Thyroid gland (tissue), 4 donors: ENCODE measurements around the gene NGFR. TPM values are rescaled to one million over a fixed set of nuclear protein-coding genes. Genes with fewer than 3 reads are reported as not detected.

ENCODE experiments used
- DNase-seq, 2 donors: peaks; one replicate each; pipeline ENCODE4 v3.0.0-alpha.2; 2019
- H3K27ac ChIP-seq, 3 donors: fragments of 200-600 bp; sonication (generic); 1 replicate in 2 of 3; 2 replicates in 1 of 3; pipeline ENCODE4 v1.5.1; 2016 to 2019; ENCODE audit warnings: mild to moderate bottlenecking in 1 of 3, moderate library complexity in 1 of 3
- H3K27me3 ChIP-seq: fragments of 200-600 bp; sonication (generic); one replicate; pipeline ENCODE4 v1.5.1; 2019
- H3K36me3 ChIP-seq, 2 donors: fragments of 200-600 bp; sonication (generic); one replicate each; pipeline ENCODE4 v1.5.1; 2016 to 2019
- H3K4me1 ChIP-seq, 2 donors: fragments of 200-600 bp; sonication (generic); one replicate each; pipeline ENCODE4 v1.5.1; 2017 to 2019
- H3K4me3 ChIP-seq, 3 donors: fragments of 200-600 bp; sonication (generic); replicated peaks in 1 of 3; 1 replicate in 2 of 3; 2 replicates in 1 of 3; pipeline ENCODE4 v1.5.1; 2016; ENCODE audit warnings: mild to moderate bottlenecking in 1 of 3
- H3K9me3 ChIP-seq: fragments of 200-600 bp; sonication (generic); one replicate; pipeline ENCODE4 v1.5.1; 2017
- POLR2A ChIP-seq, 2 donors: fragments of 450-650 bp; IDR thresholded peaks; one replicate each; pipeline ENCODE4 v1.6.1; 2017; ENCODE audit warnings: antibody characterized with exemption in 2 of 2, mild to moderate bottlenecking in 2 of 2, moderate library complexity in 1 of 2
- WGBS, 2 donors: methylation state at CpG; one replicate each; pipeline ENCODE4 v1.1.5; 2017; 5-methylcytosine and 5-hydroxymethylcytosine counted together
- intact Hi-C: fragments of 100-400 bp; cut with DNase I; formaldehyde crosslinking; loops from one replicate; pipeline ENCODE4 v1.15.1; 2023
- total RNA-seq, 4 donors: library from RNA; depleted of rRNA; stranded (reverse); fragments of >200 nt; gene quantifications; one replicate each; pipeline ENCODE4 v1.2.3, GENCODE V29; 2016
- TF ChIP-seq, protein P1 (sequence below), 6 experiments: fragments of 200-600 bp in 3 of 6; fragments of 450-650 bp in 3 of 6; sonication (generic) in 3 of 6; IDR thresholded peaks; one replicate each; pipeline ENCODE4 v1.5.1; 2016 to 2019; ENCODE audit warnings: antibody characterized with exemption in 6 of 6, mild to moderate bottlenecking in 2 of 6, inconsistent platforms in 1 of 6, moderate library complexity in 1 of 6

Gene NGFR
- total RNA-seq, 4 donors from 2014 or later = 14.5 to 34.0 (median 21.1) TPM

DNA sequence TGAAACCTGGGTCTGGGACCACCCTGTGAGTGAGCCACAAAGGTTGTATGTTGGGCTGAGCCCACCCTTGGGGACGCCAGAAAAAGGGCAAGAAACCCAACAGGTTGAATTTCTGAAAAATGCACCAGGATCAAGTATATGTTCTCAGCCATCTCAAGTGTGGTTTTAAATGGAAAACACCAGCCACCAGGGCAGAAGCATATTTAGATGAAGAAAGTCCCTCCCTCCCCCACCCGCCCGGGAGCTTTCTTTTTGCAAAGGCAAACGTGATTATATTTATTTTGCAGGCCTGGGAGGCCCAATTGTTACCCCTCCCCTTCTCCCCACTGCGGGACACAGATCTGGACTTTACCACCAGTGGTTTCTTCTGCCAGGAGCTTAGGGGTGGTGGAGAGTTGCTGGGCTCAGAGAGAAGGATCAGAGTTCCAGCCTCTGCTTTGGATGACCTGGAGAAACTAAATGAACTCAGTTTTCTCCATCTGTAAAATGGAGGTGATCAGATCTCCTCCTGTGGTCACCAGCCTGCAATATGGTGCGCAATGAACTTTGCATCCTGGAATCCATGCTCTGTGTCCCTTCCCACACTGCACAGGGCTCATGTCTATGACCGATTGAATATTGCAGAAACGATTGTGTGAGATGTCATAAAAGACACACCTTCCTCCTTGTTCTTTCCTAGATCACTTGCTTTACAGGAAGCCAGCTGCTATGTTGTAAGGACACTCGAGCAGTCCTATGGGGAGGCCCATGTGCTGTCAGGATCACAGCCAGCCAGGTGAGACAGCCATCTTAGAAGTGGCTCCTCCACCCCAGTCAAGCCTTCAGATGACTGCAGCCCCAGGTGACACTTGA is 21.0 kb upstream of the NGFR start:
- Histone ChIP-seq H3K27me3 (peaks cover 10% of the 10 kb centered on the region), H3K27ac (no peak overlapping the region), H3K36me3 (no peaks in the 10 kb centered on the region), H3K4me1 (peaks cover 6 to 7% of the 10 kb centered on the region in 2 donors), H3K4me3 (no peak overlapping the region), H3K9me3 (no peaks in the 10 kb centered on the region)
- 78% methylated on average over 9 of the region's 9 CpGs for WGBS, 2 donors
- intact Hi-C loops = no loop called here
- TF ChIP-seq, protein P1, sequence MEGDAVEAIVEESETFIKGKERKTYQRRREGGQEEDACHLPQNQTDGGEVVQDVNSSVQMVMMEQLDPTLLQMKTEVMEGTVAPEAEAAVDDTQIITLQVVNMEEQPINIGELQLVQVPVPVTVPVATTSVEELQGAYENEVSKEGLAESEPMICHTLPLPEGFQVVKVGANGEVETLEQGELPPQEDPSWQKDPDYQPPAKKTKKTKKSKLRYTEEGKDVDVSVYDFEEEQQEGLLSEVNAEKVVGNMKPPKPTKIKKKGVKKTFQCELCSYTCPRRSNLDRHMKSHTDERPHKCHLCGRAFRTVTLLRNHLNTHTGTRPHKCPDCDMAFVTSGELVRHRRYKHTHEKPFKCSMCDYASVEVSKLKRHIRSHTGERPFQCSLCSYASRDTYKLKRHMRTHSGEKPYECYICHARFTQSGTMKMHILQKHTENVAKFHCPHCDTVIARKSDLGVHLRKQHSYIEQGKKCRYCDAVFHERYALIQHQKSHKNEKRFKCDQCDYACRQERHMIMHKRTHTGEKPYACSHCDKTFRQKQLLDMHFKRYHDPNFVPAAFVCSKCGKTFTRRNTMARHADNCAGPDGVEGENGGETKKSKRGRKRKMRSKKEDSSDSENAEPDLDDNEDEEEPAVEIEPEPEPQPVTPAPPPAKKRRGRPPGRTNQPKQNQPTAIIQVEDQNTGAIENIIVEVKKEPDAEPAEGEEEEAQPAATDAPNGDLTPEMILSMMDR (IDR thresholded peaks at IDR 0.05) = no peak
- TF ChIP-seq POLR2A (IDR thresholded peaks at IDR 0.05) = no peak
- DNase-seq = no peak

DNA sequence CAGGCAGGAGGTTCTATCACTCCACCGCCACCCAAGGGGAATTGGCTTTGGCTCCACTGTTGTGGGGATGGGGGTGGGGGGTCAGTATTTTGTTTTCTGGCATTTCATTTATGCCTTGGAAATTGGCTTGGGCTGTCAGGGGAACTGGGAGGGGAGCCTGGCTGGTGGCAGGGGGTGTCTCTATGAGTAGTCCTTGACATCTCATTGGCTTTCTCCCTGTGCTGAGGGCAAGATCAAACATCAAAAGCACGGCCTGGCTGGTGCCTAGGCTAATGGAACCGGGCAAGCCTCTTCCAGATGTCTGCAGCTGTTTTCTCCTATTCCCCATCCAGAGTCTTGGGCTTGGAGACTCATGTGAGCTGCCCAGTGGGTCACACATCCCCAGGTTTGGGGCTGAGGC is 17.4 kb upstream of the NGFR start:
- TF ChIP-seq POLR2A (IDR thresholded peaks at IDR 0.05) = no peak
- no peak for DNase-seq
- WGBS, 2 donors = 56 to 65% methylated on average over 3 of the region's 3 CpGs
- no peak overlapping the region for H3K27ac ChIP-seq
- no peaks in the 10 kb centered on the region for H3K4me1 ChIP-seq
- H3K4me3 ChIP-seq = no peak overlapping the region
- H3K27me3 ChIP-seq = no peaks in the 10 kb centered on the region
- no peaks in the 10 kb centered on the region for H3K9me3 ChIP-seq
- no peaks in the 10 kb centered on the region for H3K36me3 ChIP-seq
- intact Hi-C loops = no loop called here

DNA sequence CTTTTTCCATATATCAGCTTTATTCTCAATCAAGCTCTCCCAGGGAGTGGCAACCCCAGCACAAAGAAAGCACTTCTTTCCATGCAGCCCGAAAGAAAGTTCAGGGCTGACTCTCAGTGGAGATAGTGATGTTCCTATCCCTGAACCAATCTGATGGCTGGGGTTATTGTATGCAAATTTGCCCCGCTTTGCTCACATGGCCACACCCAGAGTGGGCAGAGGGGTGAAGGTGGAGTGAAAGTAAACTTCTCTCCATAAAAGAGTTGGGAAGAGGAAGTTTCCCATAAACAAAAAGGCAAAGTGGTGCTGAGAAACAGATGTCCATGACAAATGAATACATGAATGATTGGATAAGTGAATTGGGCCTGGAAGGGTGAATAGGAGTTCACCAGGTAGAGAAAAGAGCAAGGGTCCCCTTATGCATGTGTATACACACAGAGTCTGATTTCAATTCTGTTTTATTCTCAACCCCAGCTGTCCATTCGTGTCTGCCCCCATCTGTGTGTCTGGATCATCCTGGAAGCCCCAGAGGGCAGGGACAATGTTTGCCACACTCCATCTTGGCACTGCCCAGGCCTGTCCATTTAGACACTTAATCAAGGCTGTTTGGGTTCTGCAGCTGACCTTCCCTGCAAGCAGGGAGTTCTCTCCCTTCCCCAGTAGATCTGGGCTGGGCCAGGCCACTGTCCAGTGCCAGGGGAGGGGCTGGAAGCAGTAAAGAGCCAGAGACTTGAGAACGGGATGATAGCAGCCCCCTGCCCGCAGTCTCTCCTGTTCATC is 14.1 kb upstream of the NGFR start:
- TF ChIP-seq POLR2A (IDR thresholded peaks at IDR 0.05) = no peak
- TF ChIP-seq, protein P1 (IDR thresholded peaks at IDR 0.05) = no peak
- no peaks in the 10 kb centered on the region for H3K4me1 ChIP-seq
- intact Hi-C loops = no loop called here
- no peaks in the 10 kb centered on the region for H3K36me3 ChIP-seq
- WGBS, 2 donors = 65 to 70% methylated on average over 5 of the region's 5 CpGs
- H3K9me3 ChIP-seq = no peaks in the 10 kb centered on the region
- no peaks in the 10 kb centered on the region for H3K27me3 ChIP-seq
- no peak overlapping the region for H3K27ac ChIP-seq
- DNase-seq = no peak
- no peak overlapping the region for H3K4me3 ChIP-seq

DNA sequence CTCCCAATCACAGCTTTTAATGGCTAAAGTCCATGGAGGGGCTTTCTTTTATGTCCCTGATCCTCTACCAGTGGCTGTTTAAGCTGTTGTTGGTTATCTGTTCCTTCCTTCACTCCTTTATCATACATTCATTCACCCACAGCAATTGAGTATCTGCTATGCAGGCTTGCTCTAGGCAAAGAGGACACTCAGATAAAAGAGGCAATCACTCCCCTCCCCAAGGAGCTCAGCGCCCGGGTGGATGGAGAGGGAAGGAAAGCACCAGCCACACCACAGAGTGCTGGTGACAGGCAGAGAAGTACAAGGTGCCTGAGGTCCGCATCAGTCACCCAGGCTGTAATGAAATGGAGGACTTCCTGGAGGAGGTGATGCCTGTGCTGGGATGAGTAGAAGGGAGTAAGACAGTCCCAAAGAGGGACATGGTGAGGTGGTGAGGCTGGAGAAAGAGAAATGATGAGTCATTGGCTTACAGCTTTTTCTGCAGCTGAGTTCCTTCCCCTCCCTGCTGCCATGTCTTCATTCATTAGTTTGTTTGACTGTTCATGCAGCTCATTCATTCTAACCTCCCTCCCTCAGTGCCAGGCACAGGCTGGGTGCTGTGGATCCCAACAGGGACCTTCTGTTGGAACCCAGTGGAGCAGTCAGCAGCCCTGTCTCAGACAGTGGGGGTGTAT is 12.8 kb upstream of the NGFR start:
- 69 to 80% methylated on average over 3 of the region's 3 CpGs for WGBS, 2 donors
- H3K4me1 ChIP-seq = no peaks in the 10 kb centered on the region
- no peaks in the 10 kb centered on the region for H3K9me3 ChIP-seq
- TF ChIP-seq POLR2A (IDR thresholded peaks at IDR 0.05) = no peak
- TF ChIP-seq, protein P1 (IDR thresholded peaks at IDR 0.05) = no peak
- H3K4me3 ChIP-seq = no peak overlapping the region
- no peaks in the 10 kb centered on the region for H3K36me3 ChIP-seq
- H3K27ac ChIP-seq = no peak overlapping the region
- no peak for DNase-seq
- intact Hi-C loops = no loop called here
- H3K27me3 ChIP-seq = no peaks in the 10 kb centered on the region

DNA sequence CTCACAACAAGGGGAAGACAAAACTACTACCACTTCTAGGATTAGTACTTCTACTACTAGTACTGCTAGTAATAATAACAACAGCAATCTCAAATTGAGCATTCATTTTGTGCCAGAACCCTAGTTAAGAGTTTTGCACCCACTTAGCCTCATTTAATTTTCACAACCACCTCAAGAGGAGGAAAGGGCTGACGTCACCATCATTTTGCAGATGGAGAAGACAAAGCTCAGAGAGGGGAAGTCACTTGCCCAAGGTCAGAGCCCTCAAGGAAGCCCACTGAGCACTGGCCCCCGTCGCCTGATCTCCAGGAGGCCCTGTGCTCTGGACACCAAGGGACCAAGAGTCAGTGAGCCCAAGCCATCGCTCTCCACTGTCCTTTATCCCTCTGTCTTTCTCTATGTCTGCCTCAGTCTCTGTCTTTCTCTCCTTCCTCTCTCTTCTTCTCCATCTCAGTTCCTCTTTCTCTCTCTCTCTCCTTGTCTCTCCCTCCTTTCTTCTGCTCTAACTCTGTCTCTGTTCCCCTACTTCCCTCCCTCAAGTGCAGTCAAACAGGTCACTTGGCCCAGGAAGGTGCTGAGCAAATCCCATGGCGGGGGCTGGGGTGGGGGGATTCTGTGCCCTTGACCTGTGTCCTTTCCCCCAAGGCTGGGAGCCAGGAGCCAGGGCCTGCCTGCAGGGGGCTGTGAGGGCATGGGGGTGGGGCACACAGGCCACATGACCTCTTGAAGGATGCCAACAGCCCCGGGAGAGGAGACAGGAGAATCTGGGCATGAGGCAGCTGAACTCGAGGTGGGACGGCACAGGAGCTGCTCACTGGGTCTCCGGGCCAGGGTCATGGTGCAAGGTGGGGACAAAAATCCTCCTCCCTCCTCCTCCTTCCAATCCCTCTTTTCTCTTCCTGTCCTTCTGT is 11.2 kb upstream of the NGFR start:
- Histone ChIP-seq H3K4me3 (no peak overlapping the region), H3K9me3 (no peaks in the 10 kb centered on the region), H3K27ac (no peak overlapping the region), H3K27me3 (no peaks in the 10 kb centered on the region), H3K4me1 (no peaks in the 10 kb centered on the region), H3K36me3 (no peaks in the 10 kb centered on the region)
- intact Hi-C loops = no loop called here
- 65 to 67% methylated on average over 9 of the region's 9 CpGs for WGBS, 2 donors
- no peak for TF ChIP-seq POLR2A (IDR thresholded peaks at IDR 0.05)
- TF ChIP-seq, protein P1 (IDR thresholded peaks at IDR 0.05) = no peak
- DNase-seq = no peak
